HepG2 (cell line): Measurements from ENCODE around the gene MXRA8. TPM values are rescaled to one million over a fixed set of nuclear protein-coding genes. Genes with fewer than 3 reads are reported as not detected.

Experiments
- AHR ChIP-seq: IDR thresholded peaks from 2 replicates; pipeline ENCODE4 v1.6.1; 2018; ENCODE audit warnings: missing genetic modification reagents, missing compliant biosample characterization
- IRX3 ChIP-seq: sonication (generic); formaldehyde crosslinking; IDR thresholded peaks from 2 replicates; pipeline ENCODE4 v1.8.1; 2023; ENCODE audit warnings: mild to moderate bottlenecking, low read depth, missing genetic modification reagents, borderline replicate concordance
- MATR3 ChIP-seq: sonication (generic); formaldehyde crosslinking; IDR thresholded peaks from 2 replicates; pipeline ENCODE4 v1.4.0; 2020; ENCODE audit warnings: missing genetic modification reagents
- NBN ChIP-seq: fragments of 450-650 bp; conservative IDR thresholded peaks from 2 replicates; pipeline ENCODE4 v1.6.1; 2017
- NR2F6 ChIP-seq, 2 experiments: IDR thresholded peaks; 2 replicates each; pipeline ENCODE4 v1.6.1; 2016; ENCODE audit warnings: antibody characterized with exemption in 1 of 2, mild to moderate bottlenecking in 1 of 2
- RAD51 ChIP-seq: fragments of 450-650 bp; IDR thresholded peaks from 2 replicates; pipeline ENCODE4 v1.6.1; 2016; ENCODE audit warnings: borderline replicate concordance
- REL ChIP-seq: sonication (generic); formaldehyde crosslinking; conservative IDR thresholded peaks from 2 replicates; pipeline ENCODE4 v1.8.0; 2022; ENCODE audit warnings: mild to moderate bottlenecking, missing genetic modification reagents, moderate library complexity
- RXRA ChIP-seq: sonication (generic); formaldehyde crosslinking; IDR thresholded peaks from 2 replicates; pipeline ENCODE4 v1.5.1; 2020; ENCODE audit warnings: missing genetic modification reagents
- ZFAT ChIP-seq: sonication (generic); formaldehyde crosslinking; conservative IDR thresholded peaks from 2 replicates; pipeline ENCODE4 v1.8.1; 2023; ENCODE audit warnings: missing genetic modification reagents, inconsistent platforms
- ZNF251 ChIP-seq: sonication (generic); formaldehyde crosslinking; IDR thresholded peaks from 2 replicates; pipeline ENCODE4 v1.9.0; 2021; ENCODE audit warnings: mild to moderate bottlenecking, missing genetic modification reagents
- ZNF260 ChIP-seq: sonication (generic); formaldehyde crosslinking; IDR thresholded peaks from 2 replicates; pipeline ENCODE4 v1.4.0; 2020; ENCODE audit warnings: missing genetic modification reagents, low read depth, mild to moderate bottlenecking, borderline replicate concordance
- ZNF33A ChIP-seq: sonication (generic); formaldehyde crosslinking; IDR thresholded peaks from 2 replicates; pipeline ENCODE4 v1.5.1; 2020; ENCODE audit warnings: missing genetic modification reagents, mild to moderate bottlenecking, moderate library complexity, borderline replicate concordance
- polyA plus RNA-seq, 8 experiments: library from polyadenylated mRNA; depleted of rRNA in 3 of 8; stranded (reverse) in 7 of 8; unstranded in 1 of 8; fragments of >200 nt; fragmentation: Illumina TruSeq in 4 of 8; extraction: Trizol in 4 of 8; gene quantifications; 2 replicates each; pipeline versions ENCODE4 v1.2.1 to v1.2.3, GENCODE V29; 2011 to 2016; ENCODE audit warnings: low read depth in 4 of 8, missing spikeins in 1 of 8, mixed read lengths in 1 of 8; ENCODE audit not compliant: insufficient read depth in 1 of 8
- total RNA-seq, 5 experiments: library from RNA; depleted of rRNA; stranded (reverse); fragments of >200 nt; fragmentation: Illumina TruSeq; extraction: Trizol; gene quantifications; 2 replicates each; pipeline ENCODE4 v1.2.3, GENCODE V29; 2016; ENCODE audit warnings: low read depth in 1 of 5
- TF ChIP-seq, protein P1 (sequence below): sonication (generic); formaldehyde crosslinking; IDR thresholded peaks from 2 replicates; pipeline ENCODE4 v1.4.0; 2020; ENCODE audit warnings: missing genetic modification reagents, mild to moderate bottlenecking, borderline replicate concordance
- TF ChIP-seq, protein P2 (sequence below): sonication (generic); formaldehyde crosslinking; conservative IDR thresholded peaks from 2 replicates; pipeline ENCODE4 v1.4.0; 2020; ENCODE audit warnings: mild to moderate bottlenecking, missing genetic modification reagents, moderate library complexity
- TF ChIP-seq, protein P3 (sequence below): IDR thresholded peaks from 2 replicates; pipeline ENCODE4 v1.6.1; 2016; ENCODE audit warnings: mild to moderate bottlenecking
- TF ChIP-seq, protein P4 (sequence below): IDR thresholded peaks from 2 replicates; pipeline ENCODE4 v1.6.1; 2016; ENCODE audit warnings: mild to moderate bottlenecking, missing biosample characterization, missing genetic modification reagents
- TF ChIP-seq, protein P5 (sequence below): sonication (generic); formaldehyde crosslinking; IDR thresholded peaks from 2 replicates; pipeline ENCODE4 v1.4.0; 2020; ENCODE audit warnings: missing genetic modification reagents
- TF ChIP-seq, protein P6 (sequence below): IDR thresholded peaks from 2 replicates; pipeline ENCODE4 v1.6.1; 2016; ENCODE audit warnings: missing genetic modification reagents, missing compliant biosample characterization

The MXRA8 gene
- total and polyA plus RNA-seq, 2 of the 13 experiments (the other 11 are each of a cell fraction or from before 2014, with no cell fraction given) = 19.8 to 44.8 TPM

DNA sequence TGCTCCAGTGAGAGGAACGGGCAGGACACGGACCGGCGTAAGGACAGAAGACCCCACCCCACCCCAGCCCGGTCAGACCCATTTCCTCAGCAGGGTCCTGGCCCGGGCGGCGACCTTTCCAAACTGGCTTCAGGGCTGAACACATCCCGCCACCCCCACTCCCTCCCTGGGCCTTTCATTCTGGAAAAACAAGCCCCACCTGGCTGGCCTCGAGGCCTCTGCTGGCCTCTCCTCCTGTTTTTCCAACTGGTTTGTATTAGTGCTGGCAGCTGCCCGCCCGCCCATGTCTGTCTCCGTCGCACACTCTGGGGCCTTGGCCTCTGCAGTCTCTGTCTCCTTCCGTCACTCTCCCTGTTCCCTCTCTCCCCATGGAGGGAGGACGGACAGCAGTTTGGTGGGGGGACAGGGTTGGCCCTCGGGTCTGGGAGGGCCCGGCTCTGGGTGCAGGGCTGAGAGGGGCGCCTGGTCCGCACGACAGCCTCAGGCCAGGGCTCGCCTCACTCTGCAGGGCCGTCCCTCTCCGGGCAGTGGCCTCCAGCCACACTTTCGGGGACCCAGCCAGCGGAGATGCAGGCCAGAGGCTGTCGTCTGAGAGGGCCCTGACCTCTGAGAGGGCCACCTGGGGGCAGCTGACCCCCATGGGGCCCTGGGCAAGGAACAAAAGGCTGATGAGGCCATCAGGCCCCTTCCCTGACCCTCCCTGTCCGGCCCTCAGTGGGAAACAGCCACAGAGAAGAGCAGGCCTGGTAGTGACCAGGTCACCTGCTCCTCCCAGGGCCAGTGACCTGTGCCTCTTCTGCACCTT lies 1.5 kb upstream of the MXRA8 start (continued):
- TF ChIP-seq, protein P1, sequence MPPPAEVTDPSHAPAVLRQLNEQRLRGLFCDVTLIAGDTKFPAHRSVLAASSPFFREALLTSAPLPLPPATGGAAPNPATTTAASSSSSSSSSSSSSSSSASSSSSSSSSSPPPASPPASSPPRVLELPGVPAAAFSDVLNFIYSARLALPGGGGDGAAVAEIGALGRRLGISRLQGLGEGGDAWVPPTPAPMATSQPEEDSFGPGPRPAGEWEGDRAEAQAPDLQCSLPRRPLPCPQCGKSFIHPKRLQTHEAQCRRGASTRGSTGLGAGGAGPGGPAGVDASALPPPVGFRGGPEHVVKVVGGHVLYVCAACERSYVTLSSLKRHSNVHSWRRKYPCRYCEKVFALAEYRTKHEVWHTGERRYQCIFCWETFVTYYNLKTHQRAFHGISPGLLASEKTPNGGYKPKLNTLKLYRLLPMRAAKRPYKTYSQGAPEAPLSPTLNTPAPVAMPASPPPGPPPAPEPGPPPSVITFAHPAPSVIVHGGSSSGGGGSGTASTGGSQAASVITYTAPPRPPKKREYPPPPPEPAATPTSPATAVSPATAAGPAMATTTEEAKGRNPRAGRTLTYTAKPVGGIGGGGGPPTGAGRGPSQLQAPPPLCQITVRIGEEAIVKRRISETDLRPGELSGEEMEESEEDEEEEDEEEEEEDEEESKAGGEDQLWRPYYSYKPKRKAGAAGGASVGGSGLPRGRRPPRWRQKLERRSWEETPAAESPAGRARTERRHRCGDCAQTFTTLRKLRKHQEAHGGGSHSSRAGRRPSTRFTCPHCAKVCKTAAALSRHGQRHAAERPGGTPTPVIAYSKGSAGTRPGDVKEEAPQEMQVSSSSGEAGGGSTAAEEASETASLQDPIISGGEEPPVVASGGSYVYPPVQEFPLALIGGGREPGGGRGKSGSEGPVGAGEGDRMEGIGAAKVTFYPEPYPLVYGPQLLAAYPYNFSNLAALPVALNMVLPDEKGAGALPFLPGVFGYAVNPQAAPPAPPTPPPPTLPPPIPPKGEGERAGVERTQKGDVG = no peak
- TF ChIP-seq MATR3 (CRISPR knock-in tag) (no peak), AHR (peak; percentile 45; the same call in 1 of the 2 replicates), REL (CRISPR knock-in tag) (no peak), ZNF33A (CRISPR knock-in tag) (no peak), ZNF260 (CRISPR knock-in tag) (no peak), IRX3 (CRISPR knock-in tag) (0 out of 2 replicates have a peak, but pooled peaks have one; percentile 68), ZNF251 (CRISPR knock-in tag) (no peak), ZFAT (no peak), NBN (no peak), RAD51 (no peak), NR2F6 (IDR thresholded peaks at IDR 0.05) (peak; percentile 98), NR2F6 (CRISPR knock-in tag; IDR thresholded peaks at IDR 0.05) (peak; percentile 94), RXRA (CRISPR knock-in tag) (peak; percentile 95)
- TF ChIP-seq, protein P2, sequence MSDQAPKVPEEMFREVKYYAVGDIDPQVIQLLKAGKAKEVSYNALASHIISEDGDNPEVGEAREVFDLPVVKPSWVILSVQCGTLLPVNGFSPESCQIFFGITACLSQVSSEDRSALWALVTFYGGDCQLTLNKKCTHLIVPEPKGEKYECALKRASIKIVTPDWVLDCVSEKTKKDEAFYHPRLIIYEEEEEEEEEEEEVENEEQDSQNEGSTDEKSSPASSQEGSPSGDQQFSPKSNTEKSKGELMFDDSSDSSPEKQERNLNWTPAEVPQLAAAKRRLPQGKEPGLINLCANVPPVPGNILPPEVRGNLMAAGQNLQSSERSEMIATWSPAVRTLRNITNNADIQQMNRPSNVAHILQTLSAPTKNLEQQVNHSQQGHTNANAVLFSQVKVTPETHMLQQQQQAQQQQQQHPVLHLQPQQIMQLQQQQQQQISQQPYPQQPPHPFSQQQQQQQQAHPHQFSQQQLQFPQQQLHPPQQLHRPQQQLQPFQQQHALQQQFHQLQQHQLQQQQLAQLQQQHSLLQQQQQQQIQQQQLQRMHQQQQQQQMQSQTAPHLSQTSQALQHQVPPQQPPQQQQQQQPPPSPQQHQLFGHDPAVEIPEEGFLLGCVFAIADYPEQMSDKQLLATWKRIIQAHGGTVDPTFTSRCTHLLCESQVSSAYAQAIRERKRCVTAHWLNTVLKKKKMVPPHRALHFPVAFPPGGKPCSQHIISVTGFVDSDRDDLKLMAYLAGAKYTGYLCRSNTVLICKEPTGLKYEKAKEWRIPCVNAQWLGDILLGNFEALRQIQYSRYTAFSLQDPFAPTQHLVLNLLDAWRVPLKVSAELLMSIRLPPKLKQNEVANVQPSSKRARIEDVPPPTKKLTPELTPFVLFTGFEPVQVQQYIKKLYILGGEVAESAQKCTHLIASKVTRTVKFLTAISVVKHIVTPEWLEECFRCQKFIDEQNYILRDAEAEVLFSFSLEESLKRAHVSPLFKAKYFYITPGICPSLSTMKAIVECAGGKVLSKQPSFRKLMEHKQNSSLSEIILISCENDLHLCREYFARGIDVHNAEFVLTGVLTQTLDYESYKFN (CRISPR knock-in tag) = peak; percentile 81
- TF ChIP-seq, protein P3, sequence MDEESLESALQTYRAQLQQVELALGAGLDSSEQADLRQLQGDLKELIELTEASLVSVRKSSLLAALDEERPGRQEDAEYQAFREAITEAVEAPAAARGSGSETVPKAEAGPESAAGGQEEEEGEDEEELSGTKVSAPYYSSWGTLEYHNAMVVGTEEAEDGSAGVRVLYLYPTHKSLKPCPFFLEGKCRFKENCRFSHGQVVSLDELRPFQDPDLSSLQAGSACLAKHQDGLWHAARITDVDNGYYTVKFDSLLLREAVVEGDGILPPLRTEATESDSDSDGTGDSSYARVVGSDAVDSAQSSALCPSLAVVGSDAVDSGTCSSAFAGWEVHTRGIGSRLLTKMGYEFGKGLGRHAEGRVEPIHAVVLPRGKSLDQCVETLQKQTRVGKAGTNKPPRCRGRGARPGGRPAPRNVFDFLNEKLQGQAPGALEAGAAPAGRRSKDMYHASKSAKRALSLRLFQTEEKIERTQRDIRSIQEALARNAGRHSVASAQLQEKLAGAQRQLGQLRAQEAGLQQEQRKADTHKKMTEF (CRISPR knock-in tag) = peak; percentile 77
- TF ChIP-seq, protein P4, sequence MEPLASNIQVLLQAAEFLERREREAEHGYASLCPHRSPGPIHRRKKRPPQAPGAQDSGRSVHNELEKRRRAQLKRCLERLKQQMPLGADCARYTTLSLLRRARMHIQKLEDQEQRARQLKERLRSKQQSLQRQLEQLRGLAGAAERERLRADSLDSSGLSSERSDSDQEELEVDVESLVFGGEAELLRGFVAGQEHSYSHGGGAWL = no peak; the same call in 1 of the 2 replicates
- TF ChIP-seq, protein P5, sequence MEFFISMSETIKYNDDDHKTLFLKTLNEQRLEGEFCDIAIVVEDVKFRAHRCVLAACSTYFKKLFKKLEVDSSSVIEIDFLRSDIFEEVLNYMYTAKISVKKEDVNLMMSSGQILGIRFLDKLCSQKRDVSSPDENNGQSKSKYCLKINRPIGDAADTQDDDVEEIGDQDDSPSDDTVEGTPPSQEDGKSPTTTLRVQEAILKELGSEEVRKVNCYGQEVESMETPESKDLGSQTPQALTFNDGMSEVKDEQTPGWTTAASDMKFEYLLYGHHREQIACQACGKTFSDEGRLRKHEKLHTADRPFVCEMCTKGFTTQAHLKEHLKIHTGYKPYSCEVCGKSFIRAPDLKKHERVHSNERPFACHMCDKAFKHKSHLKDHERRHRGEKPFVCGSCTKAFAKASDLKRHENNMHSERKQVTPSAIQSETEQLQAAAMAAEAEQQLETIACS = 0 out of 2 replicates have a peak, but pooled peaks have one; percentile 13
- TF ChIP-seq, protein P6, sequence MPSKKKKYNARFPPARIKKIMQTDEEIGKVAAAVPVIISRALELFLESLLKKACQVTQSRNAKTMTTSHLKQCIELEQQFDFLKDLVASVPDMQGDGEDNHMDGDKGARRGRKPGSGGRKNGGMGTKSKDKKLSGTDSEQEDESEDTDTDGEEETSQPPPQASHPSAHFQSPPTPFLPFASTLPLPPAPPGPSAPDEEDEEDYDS (CRISPR knock-in tag) = no peak
